Activated B cell treated with CpG ODN at 0.5 μM for 24 hours (primary cell): Measurements from ENCODE around the gene STK35. TPM values are rescaled to one million over a fixed set of nuclear protein-coding genes. Genes with fewer than 3 reads are reported as not detected.

Source experiments
- ATAC-seq: fragments of 200-7000 bp; cut with Tn5 transposase; one replicate; pipeline ENCODE4 v1.10.0; 2021; ENCODE audit warnings: low read depth, mild to moderate bottlenecking, moderate library complexity
- CTCF ChIA-PET: fragments of 350-600 bp; sonication (Branson Sonifier 250); formaldehyde crosslinking; loops from one replicate; lab custom pipeline; 2021; ENCODE audit warnings: antibody characterized with exemption; lab: Charles Lee
- POLR2A ChIA-PET: fragments of 350-600 bp; sonication (Branson Sonifier 250); formaldehyde crosslinking; loops from one replicate; lab custom pipeline; 2021; ENCODE audit warnings: antibody characterized with exemption; lab: Charles Lee
- DNase-seq: peaks from one replicate; pipeline ENCODE4 v3.0.0; 2022
- H3K27ac Mint-ChIP-seq: one replicate; pipeline ENCODE4 v1.8.0; 2020; ENCODE audit warnings: mixed read lengths
- H3K27me3 Mint-ChIP-seq: one replicate; pipeline ENCODE4 v1.8.0; 2021; ENCODE audit warnings: mixed read lengths
- H3K36me3 Mint-ChIP-seq: one replicate; pipeline ENCODE4 v1.8.0; 2021; ENCODE audit warnings: low read depth, mixed read lengths
- H3K4me1 Mint-ChIP-seq: one replicate; pipeline ENCODE4 v1.8.0; 2021; ENCODE audit warnings: mixed read lengths
- H3K4me3 Mint-ChIP-seq: one replicate; pipeline ENCODE4 v1.8.0; 2020; ENCODE audit warnings: mild to moderate bottlenecking, mixed read lengths
- H3K9me3 Mint-ChIP-seq: one replicate; pipeline ENCODE4 v1.8.0; 2020; ENCODE audit warnings: mixed read lengths
- CTCF ChIP-seq: fragments of 200-600 bp; IDR thresholded peaks from one replicate; pipeline ENCODE4 v1.8.0; 2022; ENCODE audit warnings: antibody characterized with exemption, mild to moderate bottlenecking
- intact Hi-C: fragments of 100-400 bp; cut with micrococcal nuclease; formaldehyde crosslinking; loops from one replicate; pipeline ENCODE4 v1.15.1; 2024
- total RNA-seq: library from RNA; stranded (reverse); gene quantifications from 2 replicates; pipeline ENCODE4 v1.2.3, GENCODE V29; 2022

The STK35 gene
- total RNA-seq, 1 donor from 2014 or later = 17.6 TPM

- H3K4me3 Mint-ChIP-seq = no peak overlapping the region
- no peak overlapping the region for H3K27ac Mint-ChIP-seq
- DNase-seq (no peak), ATAC-seq (no peak)
- ChIA-PET CTCF (no interaction called here), POLR2A (no interaction called here)
- H3K27me3 Mint-ChIP-seq = peaks cover 36% of the 10 kb centered on the region
- H3K9me3 Mint-ChIP-seq = no peaks in the 10 kb centered on the region
- TF ChIP-seq CTCF = no peak
- intact Hi-C loops = no loop called here
- no peaks in the 10 kb centered on the region for H3K4me1 Mint-ChIP-seq
- H3K36me3 Mint-ChIP-seq = no peaks in the 10 kb centered on the region
Observed at GRCh38 chr20:2086177-2086979, 15.2 kb upstream of the STK35 start.

GRCh38 chr20:2086980-2087377 is 14.6 kb upstream of the STK35 start:
- H3K27me3 Mint-ChIP-seq = peaks cover 34% of the 10 kb centered on the region
- POLR2A ChIA-PET = no interaction called here
- TF ChIP-seq CTCF = no peak
- no peaks in the 10 kb centered on the region for H3K36me3 Mint-ChIP-seq
- H3K27ac Mint-ChIP-seq = no peak overlapping the region
- H3K9me3 Mint-ChIP-seq = no peaks in the 10 kb centered on the region
- no peak for DNase-seq
- ATAC-seq = no peak
- CTCF ChIA-PET = no interaction called here
- H3K4me1 Mint-ChIP-seq = no peaks in the 10 kb centered on the region
- intact Hi-C loops = no loop called here
- no peak overlapping the region for H3K4me3 Mint-ChIP-seq

GRCh38 chr20:2088891-2089290 is 12.7 kb upstream of the STK35 start:
- no peaks in the 10 kb centered on the region for H3K36me3 Mint-ChIP-seq
- no peak for TF ChIP-seq CTCF
- intact Hi-C loops = no loop called here
- H3K27ac Mint-ChIP-seq = no peak overlapping the region
- no peaks in the 10 kb centered on the region for H3K9me3 Mint-ChIP-seq
- peaks cover 38% of the 10 kb centered on the region for H3K27me3 Mint-ChIP-seq
- POLR2A ChIA-PET = no interaction called here
- ATAC-seq (no peak), DNase-seq (no peak)
- H3K4me3 Mint-ChIP-seq = no peak overlapping the region
- CTCF ChIA-PET = no interaction called here
- H3K4me1 Mint-ChIP-seq = peaks cover 4% of the 10 kb centered on the region

GRCh38 chr20:2089447-2089846 is 12.2 kb upstream of the STK35 start:
- peaks cover 39% of the 10 kb centered on the region for H3K27me3 Mint-ChIP-seq
- intact Hi-C loops = no loop called here
- ChIA-PET CTCF (no interaction called here), POLR2A (no interaction called here)
- DNase-seq (no peak), ATAC-seq (no peak)
- no peaks in the 10 kb centered on the region for H3K36me3 Mint-ChIP-seq
- H3K4me3 Mint-ChIP-seq = no peak overlapping the region
- no peak overlapping the region for H3K27ac Mint-ChIP-seq
- TF ChIP-seq CTCF = no peak
- peaks cover 5% of the 10 kb centered on the region for H3K4me1 Mint-ChIP-seq
- no peaks in the 10 kb centered on the region for H3K9me3 Mint-ChIP-seq

GRCh38 chr20:2093159-2093781 is 8.4 kb upstream of the STK35 start:
- Mint-ChIP-seq H3K27me3 (peaks cover 32% of the 10 kb centered on the region), H3K9me3 (no peaks in the 10 kb centered on the region), H3K36me3 (no peaks in the 10 kb centered on the region), H3K27ac (no peak overlapping the region), H3K4me3 (no peak overlapping the region), H3K4me1 (peaks cover 5% of the 10 kb centered on the region)
- no peak for TF ChIP-seq CTCF
- ATAC-seq = no peak
- no peak for DNase-seq
- intact Hi-C loops = loop anchor here (1.0 to 2.0 kb wide), 3 partner anchors 128 to 329 kb away; no protein-coding TSS in a partner anchor
- CTCF ChIA-PET = interaction anchor here (1.0 to 3.1 kb wide), 11 partner anchors 8 to 328 kb away, joined by 3 to 16 read pairs (median 5); partner anchors contain the start of gene STK35
- POLR2A ChIA-PET = interaction anchor here (1.7 kb wide), 1 partner anchor 9 kb away, joined by 9 read pairs; no protein-coding TSS in a partner anchor
